ENCODE data around the gene SEPTIN3.

DNA sequence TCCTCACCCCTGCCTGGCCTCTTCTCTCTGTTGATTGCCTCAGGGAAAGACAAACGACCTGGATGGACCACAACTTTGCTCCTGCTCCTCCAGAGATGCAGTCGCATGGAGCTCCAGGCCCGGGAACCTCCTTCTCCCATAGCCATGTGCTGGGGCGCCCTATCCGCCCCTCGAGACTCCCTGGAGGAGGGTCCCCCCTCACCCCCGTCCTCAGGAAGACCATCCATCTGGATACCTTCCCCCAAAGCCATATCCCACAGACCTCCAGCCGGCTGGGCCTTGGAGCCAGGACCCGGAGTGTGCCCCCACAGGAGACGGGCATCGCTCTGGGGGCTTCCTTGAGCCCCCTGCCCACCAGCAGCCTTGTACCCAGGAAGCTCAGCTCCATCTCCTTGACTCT is 2.2 kb downstream of the SEPTIN3 start:
- TF ChIP-seq POLR2AphosphoS5 (IDR thresholded peaks at IDR 0.05) (no peak), EP300 (IDR thresholded peaks at IDR 0.05) (no peak), POLR2A (IDR thresholded peaks at IDR 0.05) (no peak)
- TF ChIP-seq, protein P1, sequence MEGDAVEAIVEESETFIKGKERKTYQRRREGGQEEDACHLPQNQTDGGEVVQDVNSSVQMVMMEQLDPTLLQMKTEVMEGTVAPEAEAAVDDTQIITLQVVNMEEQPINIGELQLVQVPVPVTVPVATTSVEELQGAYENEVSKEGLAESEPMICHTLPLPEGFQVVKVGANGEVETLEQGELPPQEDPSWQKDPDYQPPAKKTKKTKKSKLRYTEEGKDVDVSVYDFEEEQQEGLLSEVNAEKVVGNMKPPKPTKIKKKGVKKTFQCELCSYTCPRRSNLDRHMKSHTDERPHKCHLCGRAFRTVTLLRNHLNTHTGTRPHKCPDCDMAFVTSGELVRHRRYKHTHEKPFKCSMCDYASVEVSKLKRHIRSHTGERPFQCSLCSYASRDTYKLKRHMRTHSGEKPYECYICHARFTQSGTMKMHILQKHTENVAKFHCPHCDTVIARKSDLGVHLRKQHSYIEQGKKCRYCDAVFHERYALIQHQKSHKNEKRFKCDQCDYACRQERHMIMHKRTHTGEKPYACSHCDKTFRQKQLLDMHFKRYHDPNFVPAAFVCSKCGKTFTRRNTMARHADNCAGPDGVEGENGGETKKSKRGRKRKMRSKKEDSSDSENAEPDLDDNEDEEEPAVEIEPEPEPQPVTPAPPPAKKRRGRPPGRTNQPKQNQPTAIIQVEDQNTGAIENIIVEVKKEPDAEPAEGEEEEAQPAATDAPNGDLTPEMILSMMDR (IDR thresholded peaks at IDR 0.05): no peak

Data from stomach (tissue), 4 donors.